GM18517 (cell line): ENCODE measurements around the gene CFC1.
"Not testable (repeated sequence)": the region's sequence is repeated elsewhere in the genome, so short reads cannot be mapped to it uniquely, and the experiment has no call there.

Source experiments
- ATAC-seq: cut with Tn5 transposase; IDR thresholded peaks from one replicate; pipeline ENCODE4 v1.9.1; 2021; ENCODE audit warnings: mild to moderate bottlenecking, moderate library complexity; ENCODE audit not compliant: unreplicated experiment

CFC1 gene

DNA sequence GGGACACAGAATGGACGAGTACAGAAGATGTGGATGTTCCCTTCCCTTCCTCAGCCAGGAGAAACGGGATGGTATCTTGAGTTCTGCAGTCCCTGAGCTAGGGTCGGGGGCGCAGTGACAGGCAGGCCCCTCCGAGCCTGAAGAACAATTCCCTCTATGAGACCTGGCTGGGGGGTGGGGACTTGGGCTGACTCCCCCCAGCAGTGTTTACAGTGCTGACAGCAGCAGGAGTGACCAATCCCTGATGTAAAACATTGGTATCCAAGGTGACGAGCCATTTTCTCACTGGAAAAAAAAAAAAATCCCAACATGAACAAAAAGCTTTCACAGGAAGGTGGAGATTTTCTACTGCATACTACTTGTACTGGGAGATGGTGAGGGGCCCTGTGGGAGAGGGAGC lies at the start of gene CFC1:
Gene CFC1 (minus strand): TSS at position 183 of the 400 bp plus-strand sequence. CDS start 288 bp downstream, outside the sequence.
- ATAC-seq: not testable (repeated sequence)

DNA sequence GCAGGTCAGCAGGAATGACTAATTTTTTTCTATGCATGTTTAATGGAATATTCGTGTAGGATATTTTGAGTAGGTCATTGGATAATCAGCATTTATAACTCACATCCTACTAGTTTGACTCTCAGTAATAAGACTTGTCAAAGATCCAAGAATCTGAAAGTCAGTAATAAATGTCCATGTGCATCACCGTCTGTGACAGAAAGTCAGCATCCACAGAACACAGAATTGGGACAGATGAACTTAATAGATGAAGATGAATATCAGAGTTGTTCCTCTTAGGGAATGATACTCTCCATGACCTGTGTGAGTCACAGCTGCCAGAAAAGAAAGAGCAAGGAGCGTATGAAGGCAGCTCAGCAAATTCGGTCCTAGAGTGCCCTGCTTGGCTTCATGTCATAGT lies 42.3 kb upstream of the CFC1 start:
- not testable (repeated sequence) for ATAC-seq

GRCh38 chr2:130638973-130639372 lies 39.6 kb upstream of the CFC1 start:
- not testable (repeated sequence) for ATAC-seq

DNA sequence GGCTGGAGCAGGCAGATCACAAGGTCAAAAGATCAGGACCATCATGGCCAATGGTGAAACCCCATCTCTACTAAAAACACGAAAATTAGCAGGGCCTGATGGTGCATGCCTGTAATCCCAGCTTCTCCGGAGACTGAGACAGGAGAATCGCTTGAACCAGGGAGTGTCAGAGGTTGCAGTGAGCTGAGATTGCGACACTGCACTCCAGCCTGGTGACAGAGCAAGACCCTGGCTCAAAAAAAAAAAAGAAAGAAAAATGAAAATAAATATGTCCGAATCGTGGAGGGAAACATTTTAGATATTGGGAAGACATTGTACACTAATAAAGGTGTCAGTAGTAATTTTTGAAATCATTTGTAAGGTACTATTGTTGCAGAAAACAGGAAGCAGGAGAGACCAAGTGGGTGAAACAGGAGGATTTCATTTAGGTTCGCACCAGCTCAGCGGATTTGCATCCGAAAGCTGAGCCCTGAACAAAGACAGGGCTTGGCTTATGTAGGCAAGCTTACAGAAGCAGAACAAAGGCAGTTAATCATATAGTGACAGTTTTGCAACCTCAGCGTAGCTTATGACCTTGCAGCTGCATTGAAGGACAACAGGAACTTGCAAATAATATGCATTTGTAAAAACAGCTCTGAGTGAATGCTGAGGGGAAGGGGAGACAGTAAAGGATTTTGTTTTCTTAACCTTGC lies 29.6 kb upstream of the CFC1 start:
- ATAC-seq: not testable (repeated sequence)

DNA sequence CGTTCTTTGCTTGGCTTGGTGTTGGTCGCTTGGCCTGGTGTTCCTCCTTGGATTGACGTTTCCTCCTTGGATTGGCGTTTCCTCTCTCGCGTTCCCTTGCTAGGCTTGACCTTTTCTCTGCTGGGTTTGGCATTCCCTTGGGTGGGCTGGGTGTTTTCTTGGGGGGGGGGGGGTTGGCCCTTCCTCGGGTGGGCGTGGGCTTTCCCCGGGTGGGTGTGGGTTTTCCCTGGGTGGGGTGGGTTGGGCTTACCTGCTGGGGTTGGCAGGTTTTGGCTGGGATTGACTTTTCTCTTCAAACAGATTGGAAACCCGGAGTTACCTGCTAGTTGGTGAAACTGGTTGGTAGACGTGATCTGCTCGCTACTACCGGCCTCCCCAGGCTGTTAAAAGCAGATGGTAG lies 11.8 kb upstream of the CFC1 start, which contains the start of gene POTEJ:
Gene POTEJ (plus strand): TSS at position 301 of the 400 bp plus-strand sequence. CDS start 93 bp downstream, at position 394.
- not testable (repeated sequence) for ATAC-seq

DNA sequence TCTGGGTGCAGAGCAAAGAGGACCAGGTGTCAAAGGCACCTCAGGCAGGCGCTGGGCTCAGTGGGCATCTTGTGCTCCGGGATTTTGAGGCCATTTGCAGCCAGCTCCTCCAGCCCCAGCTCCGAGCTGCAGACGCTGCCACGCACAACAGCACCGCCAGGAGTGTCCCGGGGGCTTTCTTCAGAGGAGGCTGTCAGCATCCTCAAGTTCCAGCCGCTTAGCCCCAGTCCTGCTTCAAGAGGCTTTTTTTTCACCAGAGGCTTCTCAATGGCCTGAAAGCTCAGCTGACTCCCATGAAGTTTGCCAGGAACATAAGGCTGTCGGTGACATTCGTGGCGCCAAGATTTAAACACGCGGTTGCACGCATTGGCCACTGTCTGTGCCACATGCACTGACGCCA lies 11.1 kb upstream of the CFC1 start:
- ATAC-seq: not testable (repeated sequence)

DNA sequence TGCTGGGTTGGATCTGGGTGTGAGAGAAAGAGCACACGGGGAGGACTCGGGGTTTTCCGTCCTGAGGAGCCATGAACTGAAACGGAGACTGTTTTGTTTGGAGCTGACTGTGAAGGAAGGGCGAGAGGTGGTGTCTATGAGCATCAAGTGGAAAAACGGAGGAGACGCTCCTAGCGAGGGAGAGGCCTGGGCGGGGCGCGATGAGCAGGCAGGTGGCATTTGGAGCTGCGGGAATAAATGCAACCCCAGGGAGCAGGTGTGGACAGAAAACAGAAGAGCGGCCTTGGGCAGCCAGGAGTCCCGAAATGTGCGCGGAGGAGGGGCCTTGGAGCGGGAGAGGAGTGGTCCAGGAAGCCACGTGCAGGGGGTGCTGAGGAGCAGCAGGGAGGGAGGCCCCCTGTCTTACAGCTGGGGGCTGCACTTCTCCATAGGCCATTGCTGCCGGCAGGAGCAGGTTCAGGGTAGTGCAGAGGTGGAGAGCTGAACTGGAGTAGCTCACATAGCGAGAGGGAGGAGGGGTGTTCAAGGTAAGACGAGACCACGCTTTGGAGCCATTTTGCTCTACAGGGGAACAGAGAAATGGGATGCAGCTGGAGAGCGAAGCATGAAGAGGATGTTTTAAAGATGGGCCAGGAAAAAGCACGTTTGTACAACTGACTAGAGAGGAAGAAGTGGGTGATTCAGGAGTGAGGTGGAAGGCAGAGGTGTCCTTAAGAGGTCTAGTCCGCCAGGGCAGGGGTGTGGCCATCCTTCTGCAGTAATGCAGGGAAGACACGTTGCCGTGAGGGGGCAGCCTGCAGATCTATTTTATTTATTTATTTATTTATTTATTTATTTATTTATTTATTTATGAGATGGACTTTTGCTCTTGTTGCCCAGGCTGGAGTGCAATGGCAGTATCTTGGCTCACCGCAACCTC lies 9.9 kb upstream of the CFC1 start:
- not testable (repeated sequence) for ATAC-seq

DNA sequence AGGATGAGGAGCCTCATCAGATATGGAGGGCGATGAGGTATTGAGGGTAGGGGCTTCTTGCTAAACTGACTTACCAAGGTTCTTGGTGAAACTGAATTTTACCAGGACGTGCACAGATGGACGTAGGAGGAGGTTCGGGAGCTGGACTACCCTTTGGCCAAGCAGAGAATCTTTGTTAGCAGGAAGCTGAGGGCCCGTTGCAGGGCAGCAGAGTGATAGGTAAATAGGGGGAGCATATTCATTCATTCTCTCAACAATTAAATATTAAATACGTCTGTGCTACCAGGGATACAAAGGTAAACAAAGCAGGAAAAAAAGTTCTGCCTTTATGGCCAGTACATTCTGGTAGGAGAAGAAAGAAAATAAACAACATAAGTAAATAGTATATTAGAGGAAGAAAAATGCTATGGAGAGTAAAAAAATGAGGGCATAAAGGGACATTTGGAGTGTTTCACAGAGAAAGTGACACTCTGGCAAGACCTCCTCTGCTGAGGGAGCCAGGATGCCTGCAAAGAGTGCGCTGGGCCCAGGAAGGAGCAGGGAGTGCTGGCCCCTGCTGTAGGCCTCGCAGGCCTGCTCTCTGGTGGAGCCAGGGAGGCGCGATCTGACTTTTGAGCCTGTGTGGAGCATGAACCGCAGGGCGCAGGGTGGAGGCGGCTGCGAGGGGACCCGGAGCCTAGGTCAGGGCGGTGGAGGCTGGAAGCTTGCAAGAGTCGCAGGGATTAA lies 9.1 kb upstream of the CFC1 start:
- ATAC-seq: not testable (repeated sequence)

- ATAC-seq: not testable (repeated sequence)
These were observed 2.4 kb upstream of the CFC1 start for GRCh38 chr2:130601648-130602302.

- not testable (repeated sequence) for ATAC-seq
These were observed 551 bp upstream of the CFC1 start for GRCh38 chr2:130599926-130600325.

DNA sequence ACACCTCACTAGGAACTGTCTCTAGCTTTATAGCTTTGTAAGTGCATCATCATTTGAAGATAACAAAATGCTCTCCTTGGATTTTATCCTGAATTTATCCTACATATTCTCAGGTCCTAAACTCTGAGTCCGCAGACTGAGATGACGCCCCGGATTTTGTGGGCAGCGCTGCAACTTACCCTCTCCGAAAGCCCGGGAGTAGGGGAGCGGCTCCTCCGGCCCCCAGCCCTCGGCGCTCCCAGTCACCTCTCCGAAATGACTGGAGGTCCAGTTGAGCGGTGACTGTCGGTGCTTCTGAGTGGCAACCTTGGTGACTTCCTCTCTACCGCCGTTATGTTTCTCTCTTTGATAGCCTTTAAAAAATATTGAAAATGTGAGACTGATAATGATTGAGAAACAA lies 912 bp downstream of the CFC1 start:
- ATAC-seq: not testable (repeated sequence)

DNA sequence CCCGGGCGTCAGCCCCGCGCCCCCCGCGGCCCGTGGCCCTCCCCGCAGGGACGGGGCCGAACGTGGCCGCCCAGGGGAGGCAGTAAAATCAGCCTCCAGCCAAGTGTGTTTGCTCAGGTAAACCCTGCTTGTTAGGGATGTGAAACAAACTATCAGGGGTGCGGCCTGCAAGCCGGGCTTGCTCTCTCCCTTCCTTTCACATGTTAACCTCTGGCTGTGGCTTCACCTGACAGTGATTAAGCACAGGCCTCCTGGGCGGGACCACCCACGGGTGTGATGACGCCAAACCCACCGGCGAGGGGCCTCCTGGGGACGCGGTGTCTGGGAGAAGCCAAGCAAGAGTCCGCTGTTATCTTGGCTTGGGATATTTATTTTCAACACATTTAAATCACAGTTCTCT lies 1.4 kb downstream of the CFC1 start:
- ATAC-seq: not testable (repeated sequence)

GRCh38 chr2:130596757-130597156 lies 2.6 kb downstream of the CFC1 start:
- not testable (repeated sequence) for ATAC-seq

- not testable (repeated sequence) for ATAC-seq
These were observed 5.4 kb downstream of the CFC1 start for GRCh38 chr2:130594011-130594410.

- not testable (repeated sequence) for ATAC-seq
These were observed 6.5 kb downstream of the CFC1 start for GRCh38 chr2:130592791-130593414.

- not testable (repeated sequence) for ATAC-seq
These were observed 8.5 kb downstream of the CFC1 start for GRCh38 chr2:130590842-130591359.

DNA sequence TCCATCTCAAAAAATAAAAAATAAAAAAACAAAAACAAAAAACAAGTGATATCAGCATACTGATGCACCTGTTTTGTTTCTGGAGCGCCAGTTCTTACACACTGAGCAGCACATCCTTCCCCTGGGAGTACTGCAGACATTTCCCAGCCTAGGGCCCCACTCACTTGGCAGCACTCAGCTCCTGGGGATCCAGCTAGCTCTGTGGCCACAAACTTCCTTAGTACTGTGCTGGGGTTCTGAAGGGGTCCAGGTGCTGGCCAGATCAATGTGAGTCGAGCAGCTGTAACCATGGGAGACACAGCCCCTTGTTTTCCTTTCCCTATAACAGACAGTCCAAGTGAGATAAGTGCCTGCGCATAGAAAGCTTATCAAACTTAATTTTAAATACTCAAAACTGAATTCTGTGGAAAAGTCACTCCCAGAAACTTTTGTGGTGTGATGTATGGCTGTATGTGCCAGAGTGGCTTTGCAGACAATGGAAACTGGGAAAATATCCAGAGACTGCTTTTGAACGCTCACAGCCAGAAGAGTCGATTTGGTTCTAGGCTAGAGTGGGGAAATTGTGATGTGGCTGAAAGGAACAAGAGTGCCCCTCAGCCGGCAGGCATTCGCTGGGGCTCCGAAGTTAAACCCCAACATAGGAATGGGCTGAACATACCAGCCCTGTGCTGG lies 9.1 kb downstream of the CFC1 start:
- ATAC-seq: not testable (repeated sequence)

DNA sequence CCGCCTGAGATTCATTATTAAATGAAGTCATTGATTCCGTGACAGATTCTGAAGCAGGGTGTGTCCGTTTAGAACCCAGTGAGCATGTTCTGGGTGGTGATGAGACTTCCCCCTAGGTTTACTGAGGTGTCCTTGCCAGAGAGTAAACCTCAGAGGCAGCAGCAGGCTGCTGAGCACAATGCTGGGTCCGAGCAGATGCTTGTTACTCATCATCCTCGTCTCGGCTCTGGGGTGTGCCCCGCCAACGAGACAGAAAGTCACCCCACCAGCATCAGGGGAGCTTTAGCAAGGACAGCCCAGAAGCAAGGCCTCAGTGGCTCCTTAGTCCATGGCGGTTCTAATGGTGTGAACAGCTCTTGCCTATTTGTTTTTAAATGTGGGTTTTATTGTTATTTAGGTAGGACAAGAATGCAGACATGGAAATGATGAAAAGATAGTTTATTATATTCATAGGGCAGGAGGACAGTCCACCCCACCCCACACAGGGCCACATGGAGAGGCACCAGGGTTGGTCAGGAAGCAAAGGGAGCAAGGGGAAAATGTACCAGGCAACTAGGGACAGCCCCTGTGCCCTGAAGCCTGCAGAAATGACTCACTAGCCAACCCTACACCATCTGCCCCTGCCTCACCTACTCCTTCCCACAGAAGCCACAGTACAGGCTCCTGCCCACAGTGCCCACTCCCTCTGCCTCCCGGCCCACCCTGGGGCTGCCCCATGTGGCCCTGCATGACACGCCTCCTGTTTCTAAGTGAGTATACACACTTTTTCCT lies 10.5 kb downstream of the CFC1 start:
- ATAC-seq: not testable (repeated sequence)
